Measurements from ENCODE around the gene TP53RK.

GRCh38 chr20:46690219-46691106 is 1.2 kb upstream of the TP53RK start:
- no peak for TF ChIP-seq POLR2A (IDR thresholded peaks at IDR 0.05)
- no peak for TF ChIP-seq CTCF (IDR thresholded peaks at IDR 0.05)
- TF ChIP-seq POLR2AphosphoS5 (IDR thresholded peaks at IDR 0.05) = no peak
